GM12878 (cell line): ENCODE measurements around the gene TRABD. TPM values are rescaled to one million over a fixed set of nuclear protein-coding genes. Genes with fewer than 3 reads are reported as not detected.

Source experiments
- ATAC-seq: fragments of 200-7000 bp; cut with Tn5 transposase; 3 replicates; pipeline ENCODE4 v1.9.1; 2020; ENCODE audit warnings: mild to moderate bottlenecking, moderate library complexity
- BruUV-seq: library from RNA; stranded (reverse); fragments of 400-500 nt; replicated peaks from 2 replicates; lab custom pipeline; 2021; lab: Mats Ljungman, UMichigan
- CTCF ChIA-PET: fragments of 300-600 bp; sonication (Branson Sonifier 250); formaldehyde crosslinking; extraction: SDS; loops from one replicate; lab custom pipeline; 2021; ENCODE audit warnings: inconsistent platforms; lab: Yijun Ruan, JAX
- POLR2A ChIA-PET: fragments of 350-600 bp; formaldehyde crosslinking; extraction: SDS; loops from one replicate; lab custom pipeline; 2021; ENCODE audit warnings: inconsistent platforms; lab: Charles Lee
- RAD21 ChIA-PET: fragments of 300-600 bp; sonication (Branson Sonifier 250); formaldehyde crosslinking; loops from one replicate; lab custom pipeline; 2023; ENCODE audit warnings: antibody characterized with exemption; ENCODE audit not compliant: unreplicated experiment; lab: Charles Lee
- SMC1A ChIA-PET: fragments of 300-600 bp; sonication (Branson Sonifier 250); formaldehyde crosslinking; loops from one replicate; lab custom pipeline; 2023; ENCODE audit not compliant: unreplicated experiment, uncharacterized antibody; lab: Charles Lee
- DNase-seq: peaks from one replicate; pipeline ENCODE4 v3.0.0-alpha.2; 2011; ENCODE audit warnings: low read depth, low spot score
- FAIRE-seq: peaks from 3 replicates; lab custom pipeline; 2011; peaks lifted over from hg19 to GRCh38; lab: Jason Lieb, UNC
- H2AFZ ChIP-seq: 2 replicates; pipeline ENCODE4 v1.6.0; 2011; ENCODE audit warnings: low read depth, low read length, control low read depth; ENCODE audit not compliant: control insufficient read depth
- H3K27ac ChIP-seq: 2 replicates; pipeline ENCODE4 v1.5.1; 2011; ENCODE audit warnings: control low read depth; ENCODE audit not compliant: control insufficient read depth, insufficient read depth
- H3K27me3 ChIP-seq, 2 experiments: replicated peaks in 1 of 2; 2 replicates each; pipeline versions ENCODE4 v1.6.0 to v1.6.1; 2011; ENCODE audit warnings: low read length in 1 of 2; ENCODE audit not compliant: control insufficient read depth in 2 of 2, insufficient read depth in 2 of 2
- H3K36me3 ChIP-seq, 2 experiments: 2 replicates each; pipeline ENCODE4 v1.5.1; 2011; ENCODE audit warnings: low read length in 1 of 2; ENCODE audit not compliant: control insufficient read depth in 2 of 2, insufficient read depth in 2 of 2
- H3K4me1 ChIP-seq: 2 replicates; pipeline ENCODE4 v1.6.1; 2011; ENCODE audit warnings: mild to moderate bottlenecking, low read length, moderate library complexity, mixed read lengths; ENCODE audit not compliant: control insufficient read depth, insufficient read depth
- H3K4me2 ChIP-seq: 2 replicates; pipeline ENCODE4 v1.6.0; 2011; ENCODE audit warnings: control low read depth; ENCODE audit not compliant: control insufficient read depth, insufficient read depth
- H3K4me3 ChIP-seq: fragments of 200-600 bp; sonication (generic); 2 replicates; pipeline ENCODE4 v1.5.1; 2016
- H3K79me2 ChIP-seq: 2 replicates; pipeline ENCODE4 v1.6.0; 2011; ENCODE audit warnings: low read length; ENCODE audit not compliant: control insufficient read depth, insufficient read depth
- H3K9ac ChIP-seq: 2 replicates; pipeline ENCODE4 v1.8.0; 2011; ENCODE audit warnings: low read length, control low read depth, mixed read lengths; ENCODE audit not compliant: control insufficient read depth, insufficient read depth
- H3K9me3 ChIP-seq: replicated peaks from 3 replicates; pipeline ENCODE4 v1.5.1; 2011; ENCODE audit warnings: mild to moderate bottlenecking, low read length; ENCODE audit not compliant: control insufficient read depth, insufficient read depth
- H4K20me1 ChIP-seq: 2 replicates; pipeline ENCODE4 v1.6.0; 2011; ENCODE audit not compliant: control insufficient read depth, insufficient read depth
- BACH1 ChIP-seq: fragments of 450-650 bp; IDR thresholded peaks from 2 replicates; pipeline ENCODE4 v1.6.1; 2017; ENCODE audit warnings: mild to moderate bottlenecking, borderline replicate concordance
- EGR1 ChIP-seq, 2 experiments: IDR thresholded peaks; 1 replicate in 1 of 2; 2 replicates in 1 of 2; pipeline ENCODE4 v1.6.1; 2011 to 2012; ENCODE audit warnings: low read depth in 2 of 2, low read length in 2 of 2, borderline replicate concordance in 1 of 2, mild to moderate bottlenecking in 1 of 2, moderate library complexity in 1 of 2
- NR2F1 ChIP-seq: fragments of 450-650 bp; conservative IDR thresholded peaks from 2 replicates; pipeline ENCODE4 v1.6.1; 2017; ENCODE audit warnings: mild to moderate bottlenecking
- PML ChIP-seq: IDR thresholded peaks from 2 replicates; pipeline ENCODE4 v1.6.1; 2012; ENCODE audit warnings: low read length, inconsistent platforms
- RELA ChIP-seq: fragments of 450-650 bp; IDR thresholded peaks from 2 replicates; pipeline ENCODE4 v1.8.0; 2014; ENCODE audit warnings: borderline replicate concordance; ENCODE audit not compliant: partially characterized antibody
- SREBF1 ChIP-seq: IDR thresholded peaks from 2 replicates; pipeline ENCODE4 v1.6.1; 2012; ENCODE audit warnings: mild to moderate bottlenecking, low read length
- TAF1 ChIP-seq: IDR thresholded peaks from 2 replicates; pipeline ENCODE4 v1.6.1; 2011; ENCODE audit warnings: mild to moderate bottlenecking, low read depth, low read length, borderline replicate concordance
- WGBS: methylation state at CpG from one replicate; pipeline ENCODE4 v1.1.6; 2016; ENCODE audit warnings: low lambda C conversion rate; ENCODE audit not compliant: insufficient replicate concordance, insufficient coverage; ENCODE audit errors: missing lambda C conversion rate; 5-methylcytosine and 5-hydroxymethylcytosine counted together
- in situ Hi-C: fragments of 300-500 bp; cut with MboI; formaldehyde crosslinking; loops from 9 replicates; pipeline ENCODE4 v1.14.3; 2018; ENCODE audit warnings: mixed read lengths
- intact Hi-C: fragments of 100-400 bp; cut with micrococcal nuclease; formaldehyde crosslinking; loops from one replicate; pipeline ENCODE4 v1.14.2; 2022; ENCODE audit not compliant: unreplicated experiment
- polyA plus RNA-seq, 11 experiments: library from polyadenylated mRNA; depleted of rRNA in 4 of 11; unstranded in 6 of 11; stranded (reverse) in 5 of 11; fragments of >200 nt; fragmentation: Nextera tagmentation in 4 of 11; fragmentation: Illumina TruSeq in 1 of 11; extraction: Ambion mirVana in 4 of 11; extraction: Trizol in 1 of 11; gene quantifications; 1 replicate in 1 of 11; 2 replicates in 10 of 11; pipeline versions ENCODE4 v1.2.1 to v1.2.3, GENCODE V29; 2011 to 2016; ENCODE audit warnings: inconsistent platforms in 2 of 11, missing spikeins in 2 of 11, low read depth in 1 of 11
- total RNA-seq, 4 experiments: library from RNA; depleted of rRNA in 3 of 4; stranded (reverse); fragments of >200 nt in 3 of 4; fragmentation: Illumina TruSeq in 1 of 4; extraction: Trizol in 1 of 4; gene quantifications; 2 replicates each; pipeline versions ENCODE4 v1.2.1 to v1.2.3, GENCODE V29; 2013 to 2021
- TF ChIP-seq, protein P1 (sequence below): fragments of 450-650 bp; formaldehyde crosslinking; IDR thresholded peaks from 2 replicates; pipeline ENCODE4 v1.4.0; 2020; ENCODE audit warnings: mild to moderate bottlenecking, moderate library complexity
- TF ChIP-seq, protein P2 (sequence below), 3 experiments: IDR thresholded peaks in 2 of 3; conservative IDR thresholded peaks in 1 of 3; 2 replicates each; pipeline ENCODE4 v1.5.1; 2011; ENCODE audit warnings: low read depth in 3 of 3, low read length in 3 of 3, mild to moderate bottlenecking in 3 of 3, control low read depth in 2 of 3, moderate library complexity in 2 of 3, inconsistent platforms in 1 of 3, mixed read lengths in 1 of 3; ENCODE audit not compliant: control insufficient read depth in 2 of 3, insufficient read depth in 1 of 3; ENCODE audit errors: extremely low read depth in 1 of 3

The TRABD gene
- total and polyA plus RNA-seq, 10 of the 15 experiments (the other 5 are each of a cell fraction or from before 2014, with no cell fraction given), result 0.43 to 116 (median 58.1) TPM

DNA sequence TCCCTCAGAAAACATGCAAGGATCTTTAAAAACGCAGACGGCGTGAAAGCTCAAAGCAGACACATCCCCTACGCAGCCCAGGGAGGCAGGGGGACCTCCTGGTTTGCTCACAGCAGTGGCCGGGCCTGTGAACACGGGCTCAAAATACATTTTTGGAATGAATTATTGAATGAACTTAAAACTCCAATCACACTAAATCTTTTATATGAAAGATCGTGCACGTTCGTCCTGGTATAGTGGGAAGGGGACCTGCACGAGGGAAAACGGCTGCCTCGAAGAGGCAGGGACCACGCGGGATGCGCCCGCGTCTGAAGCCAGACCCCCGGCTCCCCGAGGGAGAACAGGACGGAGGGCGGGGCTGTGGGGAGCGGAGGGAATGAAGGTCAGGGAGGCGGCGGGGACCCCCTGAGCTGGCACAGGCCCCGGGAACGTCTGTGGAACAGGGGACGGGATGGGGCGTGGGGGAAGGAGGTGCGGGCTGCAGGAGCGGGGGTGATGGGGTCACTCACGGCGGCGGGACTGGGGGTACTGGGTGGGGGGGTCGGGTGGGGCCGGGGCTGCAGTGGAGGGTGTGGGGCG, 16.4 kb upstream of the TRABD start:
- Histone ChIP-seq H3K9ac (no peak overlapping the region), H3K79me2 (no peaks in the 10 kb centered on the region), H3K27ac (no peak overlapping the region), H3K27me3 (peaks cover 2 to 5% of the 10 kb centered on the region in 2 experiments; a peak in 3 of 4 replicates), H4K20me1 (no peaks in the 10 kb centered on the region), H3K9me3 (no peaks in the 10 kb centered on the region), H3K4me2 (no peak overlapping the region), H3K4me1 (peaks cover 6% of the 10 kb centered on the region), H2AFZ (no peak overlapping the region), H3K4me3 (no peak overlapping the region), H3K36me3 (no peaks in the 10 kb centered on the region)
- WGBS, result 26% methylated on average over 15 of the region's 36 CpGs
- DNase-seq (no peak), ATAC-seq (no peak), FAIRE-seq (no peak)
- BruUV-seq, result no TSS peak
- CTCF ChIA-PET, result no interaction called here
- in situ Hi-C loops (no loop called here), intact Hi-C loops (no loop called here)
- SMC1A ChIA-PET, result no interaction called here
- RAD21 ChIA-PET, result no interaction called here
- TF ChIP-seq, protein P1, sequence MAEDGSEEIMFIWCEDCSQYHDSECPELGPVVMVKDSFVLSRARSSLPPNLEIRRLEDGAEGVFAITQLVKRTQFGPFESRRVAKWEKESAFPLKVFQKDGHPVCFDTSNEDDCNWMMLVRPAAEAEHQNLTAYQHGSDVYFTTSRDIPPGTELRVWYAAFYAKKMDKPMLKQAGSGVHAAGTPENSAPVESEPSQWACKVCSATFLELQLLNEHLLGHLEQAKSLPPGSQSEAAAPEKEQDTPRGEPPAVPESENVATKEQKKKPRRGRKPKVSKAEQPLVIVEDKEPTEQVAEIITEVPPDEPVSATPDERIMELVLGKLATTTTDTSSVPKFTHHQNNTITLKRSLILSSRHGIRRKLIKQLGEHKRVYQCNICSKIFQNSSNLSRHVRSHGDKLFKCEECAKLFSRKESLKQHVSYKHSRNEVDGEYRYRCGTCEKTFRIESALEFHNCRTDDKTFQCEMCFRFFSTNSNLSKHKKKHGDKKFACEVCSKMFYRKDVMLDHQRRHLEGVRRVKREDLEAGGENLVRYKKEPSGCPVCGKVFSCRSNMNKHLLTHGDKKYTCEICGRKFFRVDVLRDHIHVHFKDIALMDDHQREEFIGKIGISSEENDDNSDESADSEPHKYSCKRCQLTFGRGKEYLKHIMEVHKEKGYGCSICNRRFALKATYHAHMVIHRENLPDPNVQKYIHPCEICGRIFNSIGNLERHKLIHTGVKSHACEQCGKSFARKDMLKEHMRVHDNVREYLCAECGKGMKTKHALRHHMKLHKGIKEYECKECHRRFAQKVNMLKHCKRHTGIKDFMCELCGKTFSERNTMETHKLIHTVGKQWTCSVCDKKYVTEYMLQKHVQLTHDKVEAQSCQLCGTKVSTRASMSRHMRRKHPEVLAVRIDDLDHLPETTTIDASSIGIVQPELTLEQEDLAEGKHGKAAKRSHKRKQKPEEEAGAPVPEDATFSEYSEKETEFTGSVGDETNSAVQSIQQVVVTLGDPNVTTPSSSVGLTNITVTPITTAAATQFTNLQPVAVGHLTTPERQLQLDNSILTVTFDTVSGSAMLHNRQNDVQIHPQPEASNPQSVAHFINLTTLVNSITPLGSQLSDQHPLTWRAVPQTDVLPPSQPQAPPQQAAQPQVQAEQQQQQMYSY (CRISPR knock-in tag), result no peak
- POLR2A ChIA-PET, result no interaction called here

DNA sequence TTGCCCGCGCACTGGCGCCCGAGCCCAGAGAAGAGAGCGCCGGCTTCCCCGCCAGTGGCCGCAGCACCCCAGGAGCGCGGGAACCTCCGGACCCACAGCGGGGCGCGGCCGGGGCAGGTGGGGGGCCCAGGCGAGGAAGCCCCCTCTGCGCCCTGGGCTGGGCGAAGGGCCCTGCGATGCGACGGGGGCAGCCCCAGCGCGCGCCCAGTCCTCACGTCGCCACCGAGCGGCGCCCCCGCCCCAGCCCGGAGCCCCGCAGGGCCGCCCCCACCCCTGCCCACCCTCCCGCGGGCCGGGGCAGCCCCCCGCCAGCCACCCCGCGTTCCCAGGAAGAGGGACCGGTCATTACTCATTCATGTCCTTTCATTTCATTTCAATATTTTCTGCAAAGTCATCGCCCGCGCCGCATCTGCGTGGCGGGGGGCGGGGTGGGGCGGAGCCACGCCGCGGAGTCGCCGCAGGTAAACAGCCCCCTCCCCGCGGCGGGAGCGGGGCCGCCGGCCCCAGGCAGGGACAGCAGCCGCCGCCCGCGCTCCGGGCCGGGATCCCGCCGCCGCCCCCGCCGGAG, 15.9 kb upstream of the TRABD start:
- FAIRE-seq (no peak), DNase-seq (no peak), ATAC-seq (peak; percentile 10; the same call in 2 of the 3 replicates)
- Histone ChIP-seq H3K4me1 (peaks cover 6% of the 10 kb centered on the region), H3K4me2 (no peak overlapping the region), H2AFZ (no peak overlapping the region), H3K9me3 (no peaks in the 10 kb centered on the region), H3K27ac (no peak overlapping the region), H3K27me3 (peaks cover 2 to 5% of the 10 kb centered on the region in 2 experiments; a peak in 3 of 4 replicates), H3K9ac (no peak overlapping the region), H3K79me2 (no peaks in the 10 kb centered on the region), H3K36me3 (no peaks in the 10 kb centered on the region), H3K4me3 (no peak overlapping the region; the same call in 1 of the 2 replicates), H4K20me1 (no peaks in the 10 kb centered on the region)
- ChIA-PET RAD21 (no interaction called here), POLR2A (no interaction called here), SMC1A (no interaction called here), CTCF (no interaction called here)
- TF ChIP-seq TAF1, result no peak
- TF ChIP-seq SREBF1, result no peak
- TF ChIP-seq PML, result no peak
- TF ChIP-seq BACH1, result peak; percentile 35; the same call in 1 of the 2 replicates
- TF ChIP-seq NR2F1, result no peak
- TF ChIP-seq, protein P2, sequence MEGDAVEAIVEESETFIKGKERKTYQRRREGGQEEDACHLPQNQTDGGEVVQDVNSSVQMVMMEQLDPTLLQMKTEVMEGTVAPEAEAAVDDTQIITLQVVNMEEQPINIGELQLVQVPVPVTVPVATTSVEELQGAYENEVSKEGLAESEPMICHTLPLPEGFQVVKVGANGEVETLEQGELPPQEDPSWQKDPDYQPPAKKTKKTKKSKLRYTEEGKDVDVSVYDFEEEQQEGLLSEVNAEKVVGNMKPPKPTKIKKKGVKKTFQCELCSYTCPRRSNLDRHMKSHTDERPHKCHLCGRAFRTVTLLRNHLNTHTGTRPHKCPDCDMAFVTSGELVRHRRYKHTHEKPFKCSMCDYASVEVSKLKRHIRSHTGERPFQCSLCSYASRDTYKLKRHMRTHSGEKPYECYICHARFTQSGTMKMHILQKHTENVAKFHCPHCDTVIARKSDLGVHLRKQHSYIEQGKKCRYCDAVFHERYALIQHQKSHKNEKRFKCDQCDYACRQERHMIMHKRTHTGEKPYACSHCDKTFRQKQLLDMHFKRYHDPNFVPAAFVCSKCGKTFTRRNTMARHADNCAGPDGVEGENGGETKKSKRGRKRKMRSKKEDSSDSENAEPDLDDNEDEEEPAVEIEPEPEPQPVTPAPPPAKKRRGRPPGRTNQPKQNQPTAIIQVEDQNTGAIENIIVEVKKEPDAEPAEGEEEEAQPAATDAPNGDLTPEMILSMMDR (IDR thresholded peaks at IDR 0.05 in 2 of 3, conservative IDR thresholded peaks at IDR 0.05 in 1 of 3; ENCODE audit: control insufficient read depth in 2 of 3, extremely low read depth in 1 of 3, insufficient read depth in 1 of 3, low read depth in 3 of 3, low read length in 3 of 3), result 0 out of 6 replicates have a peak, but pooled peaks of 1 of the 3 experiments have one; percentile 1
- TF ChIP-seq RELA, result no peak
- TF ChIP-seq EGR1 (IDR thresholded peaks at IDR 0.05; ENCODE audit: borderline replicate concordance in 1 of 2, low read depth in 2 of 2, low read length in 2 of 2), result 0 out of 3 replicates have a peak, but pooled peaks of 1 of the 2 experiments have one; percentile 24
- in situ Hi-C loops (no loop called here), intact Hi-C loops (no loop called here)
- no TSS peak for BruUV-seq
- under 1% methylated on average over 24 of the region's 70 CpGs for WGBS
